MM.1S (cell line): ENCODE data around the gene KCNK10.
"Not testable (repeated sequence)": the region's sequence is repeated elsewhere in the genome, so short reads cannot be mapped to it uniquely, and the experiment has no call there.

Experiments
- DNase-seq: peaks from one replicate; pipeline ENCODE4 v3.0.0-alpha.2; 2015
- H2AFZ ChIP-seq: fragments of 300-600 bp; sonication (generic); 2 replicates; pipeline ENCODE4 v1.6.0; 2016; ENCODE audit warnings: antibody characterized with exemption, low read length
- H3F3A ChIP-seq: fragments of 300-600 bp; sonication (generic); 2 replicates; pipeline ENCODE4 v1.6.1; 2016; ENCODE audit warnings: mild to moderate bottlenecking, antibody characterized with exemption, low read length, moderate library complexity, mixed read lengths; ENCODE audit not compliant: insufficient read depth
- H3K27ac ChIP-seq: fragments of 300-600 bp; sonication (generic); 2 replicates; pipeline ENCODE4 v1.5.1; 2016; ENCODE audit warnings: mild to moderate bottlenecking, low read length
- H3K27me3 ChIP-seq: fragments of 300-600 bp; sonication (generic); replicated peaks from 2 replicates; pipeline ENCODE4 v1.6.0; 2016; ENCODE audit warnings: low read length; ENCODE audit not compliant: insufficient read depth
- H3K36me3 ChIP-seq: fragments of 300-600 bp; sonication (generic); replicated peaks from 2 replicates; pipeline ENCODE4 v1.6.1; 2016; ENCODE audit warnings: mild to moderate bottlenecking, low read length, mixed read lengths; ENCODE audit not compliant: insufficient read depth
- H3K4me1 ChIP-seq: fragments of 300-600 bp; sonication (generic); 2 replicates; pipeline ENCODE4 v1.6.1; 2016; ENCODE audit warnings: low read length, mixed read lengths
- H3K4me2 ChIP-seq: fragments of 300-600 bp; sonication (generic); 2 replicates; pipeline ENCODE4 v1.6.0; 2016; ENCODE audit warnings: low read depth, low read length
- H3K4me3 ChIP-seq: fragments of 300-600 bp; sonication (generic); 2 replicates; pipeline ENCODE4 v1.5.1; 2016; ENCODE audit warnings: low read length, mixed read lengths
- H3K79me2 ChIP-seq: fragments of 300-600 bp; sonication (generic); 2 replicates; pipeline ENCODE4 v1.6.1; 2016; ENCODE audit warnings: mixed run types, low read length, mixed read lengths
- H3K9ac ChIP-seq: fragments of 300-600 bp; sonication (generic); 2 replicates; pipeline ENCODE4 v1.6.1; 2016; ENCODE audit warnings: low read length, mixed read lengths
- H3K9me2 ChIP-seq: fragments of 300-600 bp; sonication (generic); replicated peaks from 2 replicates; pipeline ENCODE4 v1.6.1; 2016; ENCODE audit warnings: mild to moderate bottlenecking, low read length, mixed read lengths; ENCODE audit not compliant: insufficient read depth
- H3K9me3 ChIP-seq: fragments of 300-600 bp; sonication (generic); replicated peaks from 2 replicates; pipeline ENCODE4 v1.6.1; 2016; ENCODE audit warnings: mild to moderate bottlenecking, low read length, mixed read lengths; ENCODE audit not compliant: insufficient read depth
- H4K20me1 ChIP-seq: fragments of 300-600 bp; sonication (generic); 2 replicates; pipeline ENCODE4 v1.6.1; 2016; ENCODE audit warnings: mild to moderate bottlenecking, low read length, moderate library complexity, mixed read lengths; ENCODE audit not compliant: insufficient read depth
- EZH2 ChIP-seq: fragments of 300-600 bp; sonication (generic); optimal IDR thresholded peaks from 2 replicates; pipeline ENCODE3; 2017; ENCODE audit warnings: low read depth, mild to moderate bottlenecking, antibody characterized with exemption, low read length, mixed read lengths
- EZH2phosphoT487 ChIP-seq: fragments of 300-600 bp; sonication (generic); IDR thresholded peaks from 2 replicates; pipeline ENCODE4 v1.6.1; 2018; ENCODE audit warnings: antibody characterized with exemption, low read length
- TF ChIP-seq, protein P1 (sequence below): fragments of 300-600 bp; sonication (generic); IDR thresholded peaks from 2 replicates; pipeline ENCODE4 v1.5.1; 2016; ENCODE audit warnings: antibody characterized with exemption, low read length, mixed read lengths

The KCNK10 gene

DNA sequence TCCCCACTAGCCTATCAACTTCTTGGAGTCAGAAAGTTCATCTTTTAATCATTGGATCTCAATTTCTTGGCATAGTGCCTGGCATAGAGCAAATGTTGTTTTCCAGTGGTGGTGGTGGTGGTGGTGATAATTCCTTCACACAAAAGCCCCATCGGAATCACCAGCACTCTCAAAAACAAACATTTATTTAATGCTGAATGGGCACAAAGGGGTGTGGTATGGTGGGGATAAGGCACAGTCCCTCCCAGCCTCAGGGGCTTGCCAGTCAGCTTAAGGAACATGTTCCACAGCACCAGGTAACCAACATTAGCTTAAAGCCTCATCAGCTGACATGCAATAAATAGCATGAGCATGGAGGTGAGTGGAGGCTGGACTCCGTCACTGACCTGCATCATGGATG lies 56.6 kb downstream of the KCNK10 start:
- Histone ChIP-seq H3K4me2 (no peak overlapping the region), H3K9me3 (no peaks in the 10 kb centered on the region), H3F3A (no peaks in the 10 kb centered on the region), H4K20me1 (no peaks in the 10 kb centered on the region), H3K79me2 (no peaks in the 10 kb centered on the region), H3K27me3 (no peaks in the 10 kb centered on the region), H2AFZ (no peak overlapping the region), H3K9ac (no peak overlapping the region), H3K4me3 (no peak overlapping the region), H3K36me3 (no peaks in the 10 kb centered on the region), H3K9me2 (no peaks in the 10 kb centered on the region), H3K27ac (no peak overlapping the region), H3K4me1 (no peaks in the 10 kb centered on the region)
- TF ChIP-seq EZH2 (no peak), EZH2phosphoT487 (no peak)
- TF ChIP-seq, protein P1, sequence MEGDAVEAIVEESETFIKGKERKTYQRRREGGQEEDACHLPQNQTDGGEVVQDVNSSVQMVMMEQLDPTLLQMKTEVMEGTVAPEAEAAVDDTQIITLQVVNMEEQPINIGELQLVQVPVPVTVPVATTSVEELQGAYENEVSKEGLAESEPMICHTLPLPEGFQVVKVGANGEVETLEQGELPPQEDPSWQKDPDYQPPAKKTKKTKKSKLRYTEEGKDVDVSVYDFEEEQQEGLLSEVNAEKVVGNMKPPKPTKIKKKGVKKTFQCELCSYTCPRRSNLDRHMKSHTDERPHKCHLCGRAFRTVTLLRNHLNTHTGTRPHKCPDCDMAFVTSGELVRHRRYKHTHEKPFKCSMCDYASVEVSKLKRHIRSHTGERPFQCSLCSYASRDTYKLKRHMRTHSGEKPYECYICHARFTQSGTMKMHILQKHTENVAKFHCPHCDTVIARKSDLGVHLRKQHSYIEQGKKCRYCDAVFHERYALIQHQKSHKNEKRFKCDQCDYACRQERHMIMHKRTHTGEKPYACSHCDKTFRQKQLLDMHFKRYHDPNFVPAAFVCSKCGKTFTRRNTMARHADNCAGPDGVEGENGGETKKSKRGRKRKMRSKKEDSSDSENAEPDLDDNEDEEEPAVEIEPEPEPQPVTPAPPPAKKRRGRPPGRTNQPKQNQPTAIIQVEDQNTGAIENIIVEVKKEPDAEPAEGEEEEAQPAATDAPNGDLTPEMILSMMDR, result no peak
- no peak for DNase-seq

DNA sequence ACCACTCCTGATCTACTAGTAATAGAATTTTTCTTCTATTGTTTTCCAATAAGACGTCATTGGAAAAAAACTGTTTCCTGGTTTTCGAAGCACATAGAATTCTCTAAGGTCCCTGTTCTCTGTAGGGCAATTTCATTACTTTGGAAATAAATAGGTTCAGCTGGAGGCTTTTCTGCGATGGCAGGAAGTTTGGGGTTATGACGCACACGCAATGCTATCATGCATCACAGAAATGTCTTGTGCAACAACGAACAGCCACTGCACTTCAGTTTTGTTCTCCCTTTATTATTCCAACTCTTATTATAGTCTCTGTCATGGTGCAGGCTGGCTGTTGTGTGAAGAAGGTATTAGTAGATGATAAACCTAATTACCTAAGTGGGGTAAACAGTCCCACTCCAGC lies 59.0 kb downstream of the KCNK10 start:
- no peaks in the 10 kb centered on the region for H3K4me1 ChIP-seq
- H3K27ac ChIP-seq, result no peak overlapping the region
- no peaks in the 10 kb centered on the region for H4K20me1 ChIP-seq
- no peak overlapping the region for H3K9ac ChIP-seq
- H3K4me3 ChIP-seq, result no peak overlapping the region
- no peak for DNase-seq
- H3K27me3 ChIP-seq, result no peaks in the 10 kb centered on the region
- no peaks in the 10 kb centered on the region for H3K9me2 ChIP-seq
- no peaks in the 10 kb centered on the region for H3K36me3 ChIP-seq
- no peak overlapping the region for H3K4me2 ChIP-seq
- H3K9me3 ChIP-seq, result no peaks in the 10 kb centered on the region
- TF ChIP-seq, protein P1, result no peak
- TF ChIP-seq EZH2 (no peak), EZH2phosphoT487 (no peak)
- H2AFZ ChIP-seq, result no peak overlapping the region
- no peaks in the 10 kb centered on the region for H3K79me2 ChIP-seq
- H3F3A ChIP-seq, result no peaks in the 10 kb centered on the region

DNA sequence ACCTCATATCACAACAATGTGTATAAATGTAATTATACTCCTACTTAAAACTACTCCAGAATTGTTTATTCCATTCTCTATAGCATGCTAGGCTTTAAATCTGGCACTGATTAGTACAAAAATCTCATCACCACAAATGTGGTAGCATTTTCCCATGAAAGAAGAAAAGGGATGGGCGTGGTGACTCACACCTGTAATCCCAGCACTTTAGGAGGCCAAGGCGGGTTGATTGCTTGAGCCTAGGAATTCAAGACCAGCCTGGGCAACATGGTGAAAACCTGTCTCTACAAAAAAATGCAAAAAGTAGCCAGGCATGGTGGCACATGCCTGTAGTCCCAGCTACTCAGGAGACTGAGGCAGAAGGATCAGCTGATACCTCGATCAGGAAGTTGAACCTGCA lies 61.8 kb downstream of the KCNK10 start:
- H3K9me2 ChIP-seq, H3K9me3 ChIP-seq: not testable (repeated sequence)

GRCh38 chr14:88258021-88258420 lies 65.0 kb downstream of the KCNK10 start:
- H3K79me2 ChIP-seq, result no peaks in the 10 kb centered on the region
- no peaks in the 10 kb centered on the region for H3K4me1 ChIP-seq
- DNase-seq, result no peak
- H3K9me3 ChIP-seq, result no peaks in the 10 kb centered on the region
- no peak overlapping the region for H2AFZ ChIP-seq
- TF ChIP-seq EZH2, result no peak
- TF ChIP-seq EZH2phosphoT487, result no peak
- TF ChIP-seq, protein P1, result no peak
- no peaks in the 10 kb centered on the region for H4K20me1 ChIP-seq
- H3F3A ChIP-seq, result no peaks in the 10 kb centered on the region
- no peaks in the 10 kb centered on the region for H3K9me2 ChIP-seq
- H3K9ac ChIP-seq, result no peak overlapping the region
- H3K27me3 ChIP-seq, result no peaks in the 10 kb centered on the region
- no peaks in the 10 kb centered on the region for H3K36me3 ChIP-seq
- H3K27ac ChIP-seq, result no peak overlapping the region
- no peak overlapping the region for H3K4me2 ChIP-seq
- H3K4me3 ChIP-seq, result no peak overlapping the region

More for the DNA sequence above, 61.8 kb downstream of the KCNK10 start:
- H3K27me3 ChIP-seq, H2AFZ ChIP-seq, H3K36me3 ChIP-seq, H3F3A ChIP-seq, H3K79me2 ChIP-seq, H3K4me2 ChIP-seq, DNase-seq, H4K20me1 ChIP-seq, H3K4me3 ChIP-seq, H3K9ac ChIP-seq, H3K4me1 ChIP-seq, H3K27ac ChIP-seq: not testable (repeated sequence)
